GM21367 (cell line): Measurements from ENCODE around the gene FMO4.
A peak's percentile ranks its signal among the peaks of the same experiment; 100 is the strongest.
"Not testable (repeated sequence)": the region's sequence is repeated elsewhere in the genome, so short reads cannot be mapped to it uniquely, and the experiment has no call there.

Experiments used
- ATAC-seq: cut with Tn5 transposase; IDR thresholded peaks from one replicate; pipeline ENCODE4 v1.9.1; 2021; ENCODE audit not compliant: unreplicated experiment

FMO4 gene, protein sequence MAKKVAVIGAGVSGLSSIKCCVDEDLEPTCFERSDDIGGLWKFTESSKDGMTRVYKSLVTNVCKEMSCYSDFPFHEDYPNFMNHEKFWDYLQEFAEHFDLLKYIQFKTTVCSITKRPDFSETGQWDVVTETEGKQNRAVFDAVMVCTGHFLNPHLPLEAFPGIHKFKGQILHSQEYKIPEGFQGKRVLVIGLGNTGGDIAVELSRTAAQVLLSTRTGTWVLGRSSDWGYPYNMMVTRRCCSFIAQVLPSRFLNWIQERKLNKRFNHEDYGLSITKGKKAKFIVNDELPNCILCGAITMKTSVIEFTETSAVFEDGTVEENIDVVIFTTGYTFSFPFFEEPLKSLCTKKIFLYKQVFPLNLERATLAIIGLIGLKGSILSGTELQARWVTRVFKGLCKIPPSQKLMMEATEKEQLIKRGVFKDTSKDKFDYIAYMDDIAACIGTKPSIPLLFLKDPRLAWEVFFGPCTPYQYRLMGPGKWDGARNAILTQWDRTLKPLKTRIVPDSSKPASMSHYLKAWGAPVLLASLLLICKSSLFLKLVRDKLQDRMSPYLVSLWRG

GRCh38 chr1:171313835-171314320, at the start of gene FMO4:
Gene FMO4, plus strand, starts transcription at chr1:171314183. Its CDS starts 5,643 bp downstream, at chr1:171319826.
- peak; percentile 100 for ATAC-seq

DNA sequence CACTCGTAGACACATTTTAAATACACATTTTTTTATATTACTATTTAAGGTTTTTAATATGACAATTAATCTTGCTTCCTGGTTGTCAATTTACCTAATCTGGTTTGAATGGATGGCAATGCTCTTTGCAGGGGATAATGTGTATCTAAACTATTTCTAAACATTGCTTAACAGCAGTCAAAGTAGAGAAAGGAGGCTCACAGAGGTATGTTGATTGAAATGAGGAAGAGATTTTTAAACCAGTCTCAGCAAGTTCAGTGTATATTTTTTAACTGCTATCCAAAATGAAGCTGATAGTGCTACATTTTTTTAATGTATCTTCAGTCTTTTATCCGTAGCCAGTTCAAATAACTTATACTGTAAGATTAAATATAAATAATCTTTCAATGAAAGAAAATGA, 48.3 kb upstream of the FMO4 start:
- ATAC-seq: no peak

GRCh38 chr1:171266930-171267329, 47.1 kb upstream of the FMO4 start:
- ATAC-seq: no peak

DNA sequence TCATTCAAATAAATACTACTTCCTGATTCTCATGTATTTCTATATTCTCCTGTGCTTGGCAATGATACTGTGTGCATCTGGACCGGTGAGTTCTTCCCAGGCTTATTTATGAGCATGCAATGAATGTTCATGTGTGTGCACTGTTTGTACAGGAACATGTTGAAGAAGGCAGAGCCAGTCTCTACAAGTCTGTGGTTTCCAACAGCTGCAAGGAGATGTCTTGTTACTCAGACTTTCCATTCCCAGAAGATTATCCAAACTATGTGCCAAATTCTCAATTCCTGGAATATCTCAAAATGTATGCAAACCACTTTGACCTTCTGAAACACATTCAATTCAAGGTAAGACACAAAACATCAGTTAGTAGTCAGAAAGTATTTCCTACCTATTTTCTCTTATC, 46.6 kb upstream of the FMO4 start:
- no peak for ATAC-seq

- no peak for ATAC-seq
Measured at GRCh38 chr1:171270806-171271205, 43.2 kb upstream of the FMO4 start.

- no peak for ATAC-seq
Measured at GRCh38 chr1:171277534-171277933, 36.4 kb upstream of the FMO4 start.

GRCh38 chr1:171279234-171279633, 34.7 kb upstream of the FMO4 start:
- ATAC-seq: no peak

DNA sequence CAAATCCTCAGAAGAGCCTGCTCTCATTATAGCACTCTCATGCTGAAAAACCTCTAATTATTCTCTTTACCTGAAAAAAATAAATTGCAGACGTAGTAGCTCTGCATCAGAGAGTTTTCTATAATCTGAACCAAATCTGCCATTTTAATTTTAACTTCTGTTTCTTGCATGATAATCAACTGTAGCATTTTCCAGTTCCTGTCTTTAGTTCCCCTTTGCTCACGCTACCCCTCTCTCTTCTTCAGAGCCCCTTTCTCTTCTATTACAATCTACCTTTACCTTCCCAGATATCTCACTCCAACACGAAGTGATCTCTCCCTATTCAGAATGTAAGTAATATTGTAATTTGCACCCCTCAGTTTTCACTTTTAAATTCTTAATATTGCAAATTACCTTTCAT, 34.3 kb upstream of the FMO4 start:
- ATAC-seq: no peak

GRCh38 chr1:171280599-171280998, 33.4 kb upstream of the FMO4 start:
- no peak for ATAC-seq

GRCh38 chr1:171286032-171286705, 27.8 kb upstream of the FMO4 start:
- ATAC-seq: peak; percentile 62

DNA sequence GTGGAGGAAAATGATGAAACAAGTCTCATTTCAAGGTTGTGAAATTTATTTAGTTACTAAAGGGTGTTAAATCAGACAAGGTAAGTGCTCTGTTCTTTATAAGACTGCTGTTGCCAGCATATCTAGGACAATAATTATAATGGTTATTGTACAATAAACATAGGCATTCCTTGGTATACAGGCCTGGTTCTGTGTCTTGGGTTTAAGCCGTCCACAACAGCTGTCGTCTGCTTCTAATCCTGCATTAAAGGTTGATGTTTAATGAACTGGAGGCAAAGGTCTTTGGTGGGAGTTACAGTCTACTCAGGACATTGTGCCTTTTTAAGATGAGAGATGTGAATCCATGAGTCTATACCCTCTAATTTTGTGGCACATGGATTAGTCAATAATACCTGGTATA, 23.4 kb upstream of the FMO4 start:
- ATAC-seq: no peak

- ATAC-seq: no peak
Measured at GRCh38 chr1:171292799-171293198, 21.2 kb upstream of the FMO4 start.

GRCh38 chr1:171295383-171295782, 18.6 kb upstream of the FMO4 start:
- not testable (repeated sequence) for ATAC-seq

DNA sequence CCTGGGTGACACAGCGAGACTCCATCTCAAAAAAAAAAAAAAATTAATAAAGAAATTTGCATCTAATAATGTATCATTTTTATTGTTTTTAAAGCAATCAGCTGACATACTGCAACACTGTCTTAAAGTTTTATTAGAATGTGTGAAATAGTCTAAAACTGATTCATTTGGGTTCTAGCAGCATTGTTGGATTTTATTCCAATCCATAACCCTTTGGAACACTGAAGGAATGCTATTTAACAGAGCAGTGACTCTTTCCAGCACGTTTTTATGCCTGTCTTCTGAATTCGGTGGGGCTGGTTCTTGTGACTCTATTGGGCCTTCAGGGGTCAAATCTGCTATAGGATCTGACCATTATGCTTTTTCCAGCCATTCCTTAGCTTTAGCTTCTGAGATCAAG, 18.2 kb upstream of the FMO4 start:
- ATAC-seq: no peak

DNA sequence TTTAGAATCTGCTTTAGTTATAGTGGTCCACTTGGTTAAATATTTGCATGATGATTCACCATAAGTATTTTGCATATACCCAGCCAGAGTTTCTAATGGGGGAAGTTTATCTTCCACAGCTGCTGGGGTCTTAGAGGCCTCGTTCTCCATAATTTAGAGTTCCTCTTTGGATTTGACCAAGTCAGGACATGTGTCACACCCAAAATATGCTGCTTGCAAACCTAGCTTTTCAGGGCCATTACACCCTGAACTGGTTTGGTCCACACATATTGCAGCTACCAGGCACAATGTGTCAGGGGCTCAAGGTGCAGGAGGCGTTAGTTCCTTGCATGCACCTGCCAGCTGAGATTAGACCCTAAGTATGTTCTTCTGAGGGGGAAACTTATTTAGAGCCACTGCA, 17.1 kb upstream of the FMO4 start:
- ATAC-seq: no peak

- ATAC-seq: no peak
Measured at GRCh38 chr1:171298696-171299095, 15.3 kb upstream of the FMO4 start.

- ATAC-seq: no peak
Measured at GRCh38 chr1:171299342-171299741, 14.6 kb upstream of the FMO4 start.

DNA sequence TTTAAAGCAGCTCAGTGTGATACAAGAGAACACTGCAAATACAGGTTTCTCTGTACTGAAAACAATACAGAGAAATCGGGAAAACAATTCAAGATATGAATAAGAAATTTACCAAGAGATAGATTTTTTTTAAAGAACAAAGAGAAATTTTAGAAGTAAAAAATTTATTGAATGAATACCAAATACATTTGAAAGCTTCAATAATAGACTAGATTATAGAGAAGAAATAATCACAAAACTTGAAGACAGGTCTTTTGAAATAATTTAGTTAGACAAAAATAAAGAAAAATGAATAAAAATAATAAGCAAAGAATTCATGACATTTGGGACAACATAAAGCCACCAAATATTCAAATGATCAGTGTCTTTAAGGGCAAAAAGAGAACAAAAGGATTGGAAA, 13.6 kb upstream of the FMO4 start:
- no peak for ATAC-seq

DNA sequence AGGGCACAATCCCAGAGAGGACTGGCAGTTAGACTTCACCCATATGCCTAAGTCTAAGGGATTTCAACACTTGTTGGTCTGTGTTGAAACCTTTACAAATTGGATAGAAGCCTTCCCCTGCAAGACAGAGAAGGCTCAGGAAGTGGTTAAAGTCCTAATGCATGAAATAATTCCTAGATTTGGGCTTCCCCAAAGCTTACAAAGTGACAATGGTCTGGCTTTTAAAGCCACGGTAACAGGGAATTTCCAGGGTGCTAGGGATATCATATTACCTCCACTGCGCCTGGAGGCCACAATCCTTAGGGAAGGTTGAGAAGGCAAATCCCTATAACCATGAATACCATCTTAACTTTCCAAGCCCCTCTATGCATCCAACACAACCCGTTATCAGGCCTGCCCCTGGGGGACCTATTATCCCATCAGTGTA, 3.3 kb upstream of the FMO4 start:
- ATAC-seq: no peak

GRCh38 chr1:171311771-171312558, 2.0 kb upstream of the FMO4 start:
- ATAC-seq: no peak

GRCh38 chr1:171313319-171313834, 606 bp upstream of the FMO4 start:
- ATAC-seq: peak; percentile 51
